ENCODE measurements around the gene IFRD2.
"Not testable (repeated sequence)": the region's sequence is repeated elsewhere in the genome, so short reads cannot be mapped to it uniquely, and the experiment has no call there.

Gene IFRD2

DNA sequence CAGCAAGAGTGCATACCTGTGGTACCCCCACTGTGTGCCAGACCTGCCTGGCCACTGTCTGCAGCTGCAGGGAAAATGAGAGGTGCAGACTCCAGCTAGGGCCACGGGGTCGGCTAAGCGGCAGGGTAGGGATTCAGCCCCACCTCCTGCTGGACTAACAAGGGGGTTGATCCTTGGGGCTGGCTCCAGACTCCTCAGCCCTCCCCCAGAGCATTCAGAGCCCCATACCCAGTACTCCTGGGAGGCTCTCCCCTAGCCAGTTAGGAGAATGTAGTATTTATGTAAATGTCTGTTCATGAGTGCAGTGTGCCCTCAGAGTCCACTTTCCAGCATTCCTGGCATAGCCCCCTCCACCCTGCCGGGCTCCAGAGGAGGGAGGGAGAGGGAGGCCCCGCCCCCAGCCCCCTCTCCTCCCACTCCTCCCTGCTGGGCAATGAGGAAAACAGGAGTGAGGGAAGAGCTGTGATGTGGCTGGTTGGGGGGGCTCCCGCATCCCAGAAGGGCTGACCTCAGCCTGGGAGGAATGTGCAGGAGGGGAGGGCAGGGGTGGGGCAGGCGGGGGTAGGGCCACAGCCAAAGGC lies 27.8 kb downstream of the IFRD2 start:
- no peak for DNase-seq

DNA sequence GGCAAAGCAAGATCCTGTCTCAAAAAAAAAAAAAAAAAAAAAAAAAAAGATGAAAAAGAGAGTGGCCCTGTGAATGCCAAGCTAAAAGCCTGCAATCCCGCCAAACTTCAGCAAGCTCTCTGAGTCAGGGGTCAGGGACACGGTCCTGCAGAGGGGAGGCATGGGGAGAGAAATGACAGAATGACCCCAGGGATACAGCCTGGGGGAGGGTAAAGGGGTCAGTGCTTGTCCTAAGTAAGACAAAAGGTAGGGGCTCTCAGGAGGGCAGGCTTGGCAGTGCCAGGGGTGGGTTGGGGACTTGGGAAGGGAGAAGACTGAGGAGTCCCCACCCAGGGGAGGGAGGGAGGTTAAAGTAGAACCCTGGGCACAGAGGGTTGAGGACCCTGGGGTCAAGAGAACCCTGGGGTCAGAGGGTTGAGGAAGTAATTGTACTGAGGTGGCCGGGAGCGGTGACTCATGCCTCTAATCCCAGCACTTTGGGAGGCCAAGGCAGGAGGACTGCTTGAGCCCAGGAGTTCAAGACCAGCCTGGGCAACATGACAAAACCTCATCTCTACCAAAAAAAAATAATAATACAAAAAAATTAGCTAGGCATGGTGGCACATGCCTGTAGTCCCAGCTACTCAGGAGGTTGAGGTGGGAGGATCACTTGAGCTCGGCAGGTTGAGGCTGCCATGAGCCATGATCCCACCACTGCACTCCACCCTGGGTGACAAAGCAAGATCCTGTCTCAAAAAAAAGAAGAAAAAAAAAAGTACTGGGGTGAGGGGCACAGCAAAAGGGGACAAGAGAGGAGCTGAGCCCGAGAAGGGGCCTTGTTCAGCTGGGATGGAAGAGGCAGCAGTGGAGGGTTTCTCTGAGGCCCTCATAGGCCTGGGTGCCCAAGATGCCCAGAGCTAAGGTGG lies 28.5 kb downstream of the IFRD2 start:
- DNase-seq = no peak

DNA sequence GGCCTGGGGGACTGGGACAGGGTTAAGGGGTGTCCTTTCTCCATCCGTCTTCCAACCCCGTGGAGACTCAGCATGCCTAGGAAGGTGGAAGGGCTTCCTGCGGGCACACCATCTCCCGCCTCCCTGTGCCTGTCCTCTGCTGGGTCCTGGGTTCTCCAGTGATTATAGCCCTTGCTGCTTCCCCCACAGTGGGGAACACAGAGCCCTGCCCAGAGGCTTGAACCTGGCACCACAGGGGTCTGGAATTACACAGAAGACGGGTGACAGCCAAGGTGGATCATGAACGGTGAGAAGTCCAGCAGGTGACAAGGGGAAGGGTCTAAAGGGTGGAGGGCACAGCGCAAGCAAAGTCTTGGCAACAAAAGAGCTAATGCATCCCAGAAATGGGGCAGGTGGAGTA lies 29.5 kb downstream of the IFRD2 start:
- no peak for DNase-seq

DNA sequence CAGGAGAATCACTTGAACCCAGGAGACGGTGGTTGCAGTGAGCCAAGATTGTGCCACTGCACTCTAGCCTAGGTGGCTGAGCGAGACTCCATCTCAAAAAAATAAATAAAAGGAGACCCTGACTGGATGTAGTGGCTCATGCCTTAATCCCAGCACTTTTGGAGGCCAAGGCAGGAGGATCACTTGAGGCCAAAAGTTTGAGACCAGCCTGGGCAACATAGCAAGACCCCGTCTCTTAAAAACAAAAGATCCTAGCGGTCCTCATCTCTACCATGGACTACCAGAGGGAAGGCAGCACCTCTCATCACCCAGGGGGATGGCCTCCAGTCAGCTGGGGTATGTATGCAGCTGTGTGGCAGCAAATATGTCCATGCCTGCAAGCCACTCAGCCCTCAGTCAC lies 30.0 kb downstream of the IFRD2 start:
- not testable (repeated sequence) for DNase-seq

DNA sequence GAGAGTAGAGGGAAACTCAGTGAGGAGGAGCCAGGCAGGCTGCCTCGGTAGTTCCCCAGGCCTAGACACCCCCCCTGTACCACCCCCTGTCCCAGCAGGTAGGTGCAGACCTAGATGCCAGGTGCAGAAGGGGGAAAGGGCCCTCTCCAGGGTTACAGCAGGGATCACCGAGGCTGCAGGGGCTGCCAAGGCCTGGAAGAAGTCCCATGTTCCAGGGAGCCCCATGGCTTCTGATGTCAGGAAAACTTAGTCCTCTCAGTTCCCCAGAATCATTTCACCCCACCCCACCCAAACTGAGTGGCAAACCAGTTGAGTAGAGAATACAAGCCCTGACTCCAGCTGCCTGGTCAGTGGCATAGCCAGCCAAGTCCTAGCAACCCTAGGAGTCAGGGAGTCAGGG lies 30.7 kb downstream of the IFRD2 start:
- DNase-seq = no peak

DNA sequence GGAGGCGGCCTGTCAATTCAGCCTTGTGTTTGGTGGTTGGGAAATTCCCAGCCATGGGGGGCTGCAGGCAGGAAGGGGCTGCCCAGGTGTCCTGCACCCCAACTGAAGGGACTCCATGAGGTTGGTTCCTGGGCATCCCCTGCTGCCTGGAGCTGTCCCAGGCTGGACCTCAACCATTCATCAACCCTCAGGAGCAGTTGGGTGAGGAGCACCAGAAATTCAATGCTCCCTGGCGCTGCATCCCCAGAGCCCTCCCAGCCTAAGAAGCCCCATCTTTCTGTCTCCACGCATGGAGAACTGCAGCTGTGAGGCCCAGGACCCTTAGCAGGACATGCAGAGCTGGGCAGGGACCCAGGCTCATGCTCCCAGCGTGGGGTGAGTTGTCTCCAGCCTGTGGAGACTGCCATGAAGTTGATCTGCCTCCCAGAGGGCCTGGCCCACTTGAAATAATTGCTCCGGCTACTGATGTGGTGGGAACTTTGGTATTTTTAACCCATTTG lies 31.2 kb downstream of the IFRD2 start:
- DNase-seq = no peak

DNA sequence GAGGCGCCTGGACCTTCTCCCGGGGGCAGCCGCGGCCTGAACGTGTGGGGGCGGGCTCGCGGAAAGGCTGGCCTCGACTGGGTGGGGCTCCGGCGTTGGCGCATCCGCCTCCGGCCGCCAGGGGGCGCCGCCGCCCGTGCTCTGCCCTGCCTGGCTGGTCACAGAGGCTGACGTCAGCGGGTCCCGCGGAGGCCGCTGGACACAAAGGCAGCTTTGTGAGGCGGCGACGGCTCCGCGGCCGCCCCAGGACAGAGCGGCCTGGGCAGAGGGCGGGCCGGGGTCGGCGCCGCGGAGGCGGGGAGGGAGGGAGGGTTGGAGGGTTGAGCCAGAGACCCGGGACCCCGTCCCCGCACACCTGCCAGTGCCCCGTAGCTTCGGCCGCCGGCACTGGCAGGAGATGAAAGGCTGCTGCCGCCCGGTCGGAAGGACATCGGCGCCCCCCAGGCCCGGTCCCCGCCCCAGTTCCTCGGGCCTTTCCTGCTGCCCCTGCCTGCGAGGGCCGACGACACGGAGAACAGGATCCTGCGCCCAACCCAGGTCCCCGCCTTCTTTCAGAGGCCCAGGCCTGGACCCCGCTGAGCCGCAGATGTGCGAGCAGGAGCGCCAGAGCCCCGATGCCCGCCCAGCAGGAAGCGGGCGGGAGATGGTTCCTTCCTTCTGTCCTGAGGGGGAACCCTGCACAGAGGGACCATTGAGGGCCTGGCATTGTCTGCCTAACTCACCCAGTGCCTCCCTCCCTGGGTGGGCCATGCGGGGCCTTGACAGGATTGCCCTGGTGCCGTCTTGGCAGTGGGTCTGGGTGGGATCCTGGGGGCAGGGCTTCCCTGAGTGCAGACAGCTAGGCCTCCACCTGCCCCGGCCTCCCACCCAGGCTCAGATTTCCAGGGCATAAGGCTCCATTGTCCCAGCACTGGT lies 31.9 kb downstream of the IFRD2 start:
- peak; percentile 87 for DNase-seq

DNA sequence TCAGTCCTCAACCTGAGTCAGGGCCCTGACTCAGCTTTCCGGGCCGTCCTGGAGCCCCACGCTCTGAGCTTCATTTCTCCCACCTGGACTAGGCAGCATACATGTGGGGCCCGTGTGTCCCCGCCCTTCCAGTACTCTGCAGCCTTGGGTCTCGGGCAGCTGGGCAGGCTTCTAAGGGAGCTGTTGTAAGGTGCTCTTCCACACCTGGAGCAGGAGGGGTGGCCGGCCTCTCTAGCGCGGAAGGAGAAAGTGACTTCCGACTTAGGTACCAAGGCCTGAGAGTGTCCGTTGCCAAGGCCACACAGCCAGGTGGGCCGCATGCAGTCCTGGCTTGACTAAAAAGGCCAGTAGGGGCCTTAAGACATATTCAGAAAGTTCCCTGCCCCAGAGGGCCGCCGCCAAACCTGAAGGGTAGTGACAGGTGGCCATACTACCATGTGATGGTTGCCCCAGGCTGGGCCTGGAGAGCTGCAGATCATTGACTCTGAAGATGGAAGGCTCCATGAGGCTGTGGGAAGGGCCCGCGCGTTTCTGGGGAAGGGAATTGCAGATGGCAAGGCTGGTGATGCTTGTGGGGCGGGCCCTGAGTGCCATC lies 32.7 kb downstream of the IFRD2 start:
- DNase-seq = no peak

DNA sequence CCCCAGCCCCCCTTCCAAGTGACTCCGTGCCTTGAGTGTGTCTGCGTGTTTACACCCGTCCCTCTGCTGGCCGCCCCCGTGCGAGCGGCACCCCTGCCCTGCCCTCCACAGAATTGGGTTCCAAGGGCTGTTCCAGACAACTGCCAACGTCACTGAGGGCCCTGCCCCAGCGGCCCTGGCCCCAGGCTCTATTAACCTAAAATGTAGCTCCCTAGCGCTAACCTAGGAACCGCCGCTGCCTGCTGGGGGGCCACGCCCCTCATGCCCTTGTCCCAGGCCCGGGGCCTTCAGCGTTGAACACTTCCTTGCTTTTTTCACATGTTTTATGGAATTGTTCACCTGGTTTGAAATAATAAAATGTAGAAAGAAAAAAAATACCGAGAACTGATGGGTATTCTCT lies 33.2 kb downstream of the IFRD2 start:
- DNase-seq = no peak

DNA sequence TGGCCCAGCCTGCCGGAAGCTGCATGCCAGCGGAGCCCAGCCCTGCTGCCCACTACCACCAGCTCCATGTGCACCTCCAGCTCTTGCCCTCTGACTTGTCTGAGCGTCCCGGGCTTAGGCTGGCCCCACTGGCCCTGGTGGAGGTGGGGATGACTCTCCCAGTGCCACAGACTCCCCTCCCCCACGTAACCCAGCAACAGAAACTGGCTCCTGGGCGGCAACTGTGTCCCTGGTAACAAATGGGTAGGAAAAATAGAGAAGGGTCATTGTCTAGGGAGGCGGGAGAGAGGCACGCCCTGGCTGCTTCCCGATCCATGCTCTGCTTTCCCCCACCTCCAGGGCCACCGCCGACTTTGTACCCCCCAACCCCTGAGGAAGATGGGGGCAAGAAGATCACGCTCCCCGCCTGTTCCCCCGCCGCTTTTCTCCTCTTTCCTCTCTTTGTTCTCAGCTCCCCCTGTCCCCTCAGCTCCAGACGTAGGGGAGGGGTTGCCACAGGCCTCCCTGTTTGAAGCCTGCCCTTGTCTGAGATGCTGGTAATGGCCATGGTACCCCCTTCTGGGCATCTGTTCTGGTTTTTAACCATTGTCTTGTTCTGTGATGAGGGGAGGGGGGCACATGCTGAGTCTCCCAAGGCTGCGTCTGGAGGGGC lies 34.1 kb downstream of the IFRD2 start:
- DNase-seq = no peak

DNA sequence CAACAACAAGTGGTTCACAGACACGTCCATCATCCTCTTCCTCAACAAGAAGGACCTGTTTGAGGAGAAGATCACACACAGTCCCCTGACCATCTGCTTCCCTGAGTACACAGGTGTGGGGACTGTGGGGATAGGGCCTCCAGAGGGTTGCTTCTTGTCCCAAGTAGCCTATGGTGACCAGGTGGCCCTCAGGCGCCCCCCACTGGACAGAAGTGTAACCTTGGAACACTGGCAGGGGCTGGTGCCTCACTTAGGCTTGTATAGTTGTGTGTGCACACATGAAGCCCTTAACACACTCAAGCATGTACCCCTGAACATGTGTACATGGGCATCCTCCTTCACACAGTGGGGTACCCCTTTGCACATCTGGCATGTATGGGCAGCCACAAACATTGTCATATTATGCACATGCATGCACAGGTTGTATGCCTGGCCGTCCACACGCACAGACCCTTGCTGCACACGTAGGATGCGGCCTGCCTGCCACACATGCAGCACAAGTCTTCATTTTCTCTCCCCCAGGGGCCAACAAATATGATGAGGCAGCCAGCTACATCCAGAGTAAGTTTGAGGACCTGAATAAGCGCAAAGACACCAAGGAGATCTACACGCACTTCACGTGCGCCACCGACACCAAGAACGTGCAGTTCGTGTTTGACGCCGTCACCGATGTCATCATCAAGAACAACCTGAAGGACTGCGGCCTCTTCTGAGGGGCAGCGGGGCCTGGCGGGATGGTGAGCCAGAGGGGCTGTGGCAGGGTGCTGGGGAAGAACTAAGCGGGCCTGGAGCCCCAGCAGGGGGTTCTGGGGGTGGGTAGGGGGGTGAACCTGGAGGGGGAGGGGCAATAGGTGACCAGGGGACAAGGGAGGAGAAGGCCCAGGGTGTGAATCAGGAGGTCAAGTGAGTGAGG lies 35.0 kb downstream of the IFRD2 start:
- peak; percentile 42 for DNase-seq

DNA sequence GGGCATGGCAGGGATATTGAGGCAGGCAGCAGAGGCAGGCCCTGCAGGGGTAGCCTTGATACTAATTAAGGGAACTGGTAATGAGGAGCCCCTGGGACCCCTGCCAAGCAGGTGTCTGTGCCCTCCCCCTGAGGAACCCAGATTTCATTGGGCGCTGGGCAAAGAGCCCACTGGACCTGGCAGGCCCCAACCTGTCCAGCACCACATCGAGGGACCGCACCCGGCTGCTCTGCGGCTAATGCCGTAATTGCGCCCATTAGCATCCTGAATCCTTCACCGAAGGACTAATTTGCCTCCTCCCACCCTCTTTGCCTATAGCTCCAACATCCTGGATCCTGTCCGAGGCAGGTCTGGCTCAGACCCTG lies 37.0 kb downstream of the IFRD2 start:
- no peak for DNase-seq

DNA sequence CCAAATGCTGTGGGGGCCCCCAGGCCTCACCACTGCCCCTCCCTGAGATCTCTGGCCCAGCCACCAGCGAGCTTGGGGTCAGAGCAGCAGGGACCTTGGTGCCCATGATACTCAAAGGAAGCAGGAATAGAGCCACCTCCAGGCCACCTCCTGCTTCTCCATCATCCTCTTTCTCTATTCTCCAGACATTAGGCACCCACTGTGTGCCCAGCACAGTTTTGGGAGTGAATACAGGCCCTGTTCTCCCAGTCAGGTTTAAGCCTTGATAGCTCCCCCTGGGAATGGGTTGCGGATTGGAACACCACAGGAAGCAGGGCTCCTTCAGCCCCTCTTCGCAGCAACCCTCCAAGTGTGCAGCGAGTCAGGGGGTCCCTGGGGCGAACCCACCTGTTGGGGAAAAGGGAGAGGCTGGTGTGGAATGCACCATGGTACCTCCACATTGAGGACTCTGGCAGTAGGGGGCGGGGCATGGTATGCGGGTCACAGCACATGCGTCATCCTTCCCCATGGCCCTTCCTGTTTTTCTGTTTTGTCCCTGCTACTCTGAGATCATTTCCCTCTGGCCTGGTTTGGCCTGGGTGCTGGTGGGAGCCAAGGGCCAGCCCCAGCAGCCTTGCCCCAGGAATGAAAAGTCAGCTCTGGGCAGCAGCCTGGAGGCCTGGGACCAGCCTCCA lies 37.5 kb downstream of the IFRD2 start:
- DNase-seq = no peak

DNA sequence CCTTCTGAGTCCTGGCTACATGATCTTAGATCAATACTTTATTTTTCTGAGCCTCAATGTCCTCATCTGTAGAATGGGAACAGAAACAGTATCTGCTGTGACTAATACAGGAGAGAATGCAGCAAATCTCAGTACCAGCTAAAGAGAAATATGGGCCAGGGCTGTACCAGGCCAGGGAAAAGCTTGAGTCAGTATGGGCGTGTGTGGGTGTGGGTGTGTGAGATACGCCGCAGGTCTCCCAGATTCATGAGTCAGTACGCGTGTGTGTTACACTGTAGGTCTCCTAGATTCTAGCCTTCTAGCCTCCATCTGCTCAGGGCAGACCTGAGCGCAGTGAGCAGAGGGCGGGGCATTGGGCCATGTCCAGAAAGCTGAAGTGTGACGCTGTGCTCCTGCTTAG lies 41.0 kb downstream of the IFRD2 start:
- no peak for DNase-seq

DNA sequence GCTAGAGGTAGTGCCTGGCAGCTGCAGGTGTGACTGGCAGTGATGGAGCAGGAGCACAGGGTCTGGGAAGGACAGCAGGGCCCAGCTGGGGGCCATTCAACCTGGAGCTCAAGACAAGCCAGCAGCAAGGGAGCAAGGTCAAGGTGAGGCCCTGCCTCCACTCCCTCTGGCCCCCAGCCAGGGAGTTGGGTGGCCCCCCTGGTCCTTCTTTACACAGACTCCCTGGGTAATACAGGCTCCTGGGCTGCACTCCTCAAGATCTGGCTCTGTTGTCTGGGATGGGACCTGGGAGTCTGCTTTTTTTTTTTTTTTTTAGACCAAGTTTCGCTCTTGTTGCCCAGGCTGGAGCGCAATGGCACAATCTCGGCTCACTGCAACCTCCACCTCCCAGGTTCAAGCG lies 41.7 kb downstream of the IFRD2 start:
- no peak for DNase-seq

DNA sequence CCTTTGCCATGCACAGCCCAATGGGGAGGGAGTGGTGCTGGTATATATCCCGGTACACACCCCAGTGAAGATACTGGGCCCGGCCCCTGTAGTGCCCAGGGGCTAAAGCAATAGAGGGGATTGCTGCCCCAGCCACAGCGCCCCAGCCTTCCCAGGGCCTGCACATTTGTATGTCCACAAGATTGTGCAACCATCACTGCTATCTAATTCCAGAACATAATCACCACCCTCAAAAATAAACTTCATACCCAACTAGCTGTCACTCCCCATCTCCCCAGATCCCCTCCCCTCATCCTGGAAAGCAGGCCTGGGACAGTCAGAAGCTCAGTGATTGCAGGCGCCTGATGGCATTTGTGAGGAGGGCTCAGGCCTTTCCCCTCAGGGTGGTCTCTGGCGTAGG lies 42.8 kb downstream of the IFRD2 start:
- no peak for DNase-seq

DNA sequence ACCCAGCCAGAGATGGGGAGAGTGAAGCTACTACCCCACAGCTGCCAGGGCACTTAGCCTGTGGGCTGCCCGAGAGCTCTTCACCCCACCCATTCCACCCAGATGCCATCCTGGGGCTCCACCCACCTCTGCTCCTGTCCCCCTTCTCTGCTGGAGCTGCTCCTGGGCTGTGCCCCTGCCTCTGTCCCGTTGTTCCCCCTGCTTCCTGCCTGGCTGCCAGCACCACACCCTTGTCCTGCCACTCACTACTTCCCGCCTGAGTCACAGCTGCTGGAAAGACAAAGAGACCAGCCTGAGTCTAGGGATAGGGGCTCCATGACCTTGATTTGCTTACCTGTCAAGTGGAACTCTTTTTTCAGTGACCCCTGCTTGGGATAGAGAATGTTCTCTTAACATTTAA lies 43.8 kb downstream of the IFRD2 start:
- no peak for DNase-seq

DNA sequence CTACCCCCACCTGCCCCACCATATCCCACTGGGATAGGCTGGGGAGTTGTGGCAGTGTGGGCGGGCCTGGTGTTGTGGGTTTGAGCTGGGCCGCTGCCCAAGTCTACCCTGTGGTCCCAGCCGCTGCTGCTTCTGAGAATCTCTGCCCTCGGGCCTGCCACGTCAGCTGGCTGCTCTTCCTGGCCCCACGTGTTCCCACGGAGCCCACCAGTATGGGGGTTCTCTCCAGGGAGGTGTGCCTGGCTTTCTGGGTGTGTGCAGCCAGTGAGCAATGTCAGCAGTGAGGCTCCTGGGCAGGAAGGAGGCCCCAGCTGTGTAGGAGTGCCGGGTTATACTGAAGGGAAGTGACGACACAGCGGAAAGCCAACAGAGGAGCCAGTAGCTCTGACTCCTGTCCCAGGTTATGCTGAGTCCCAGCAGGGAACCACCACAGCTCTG lies 45.7 kb downstream of the IFRD2 start:
- peak; percentile 86 for DNase-seq

DNA sequence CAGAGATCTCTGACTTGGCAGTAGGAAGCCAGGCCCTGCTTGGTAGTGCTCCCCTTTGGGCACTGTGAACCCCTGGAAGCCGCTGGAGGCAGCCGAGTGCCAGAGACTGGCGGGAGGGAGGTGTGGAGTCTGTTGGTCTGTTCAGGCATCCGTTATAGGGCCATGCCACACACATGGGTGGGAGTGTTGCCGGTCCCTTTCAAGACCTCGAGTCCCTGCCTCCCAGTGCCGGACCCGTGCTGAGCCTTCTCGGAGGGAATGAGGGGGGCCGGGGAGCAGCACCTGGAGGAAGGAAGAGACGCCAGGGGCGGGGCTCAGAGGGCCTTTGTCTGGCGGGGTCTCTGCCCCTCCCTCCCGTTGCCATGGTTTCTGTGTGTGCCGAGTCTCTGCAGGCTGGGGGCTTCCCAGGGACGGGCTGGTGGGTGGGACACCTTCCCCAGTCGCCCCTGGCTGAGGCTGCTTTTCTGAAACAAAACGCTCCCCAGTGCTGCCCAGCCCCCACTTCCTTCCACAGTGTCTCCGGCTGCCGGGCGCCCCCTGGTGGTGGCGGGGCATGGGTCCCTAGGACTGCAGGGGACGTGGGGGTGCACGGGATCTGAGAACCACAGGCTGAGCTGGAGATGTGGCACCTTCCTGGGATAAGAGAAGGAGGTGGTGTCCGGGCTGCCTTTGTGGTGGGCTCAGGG lies 46.3 kb downstream of the IFRD2 start:
- DNase-seq = peak; percentile 93

DNA sequence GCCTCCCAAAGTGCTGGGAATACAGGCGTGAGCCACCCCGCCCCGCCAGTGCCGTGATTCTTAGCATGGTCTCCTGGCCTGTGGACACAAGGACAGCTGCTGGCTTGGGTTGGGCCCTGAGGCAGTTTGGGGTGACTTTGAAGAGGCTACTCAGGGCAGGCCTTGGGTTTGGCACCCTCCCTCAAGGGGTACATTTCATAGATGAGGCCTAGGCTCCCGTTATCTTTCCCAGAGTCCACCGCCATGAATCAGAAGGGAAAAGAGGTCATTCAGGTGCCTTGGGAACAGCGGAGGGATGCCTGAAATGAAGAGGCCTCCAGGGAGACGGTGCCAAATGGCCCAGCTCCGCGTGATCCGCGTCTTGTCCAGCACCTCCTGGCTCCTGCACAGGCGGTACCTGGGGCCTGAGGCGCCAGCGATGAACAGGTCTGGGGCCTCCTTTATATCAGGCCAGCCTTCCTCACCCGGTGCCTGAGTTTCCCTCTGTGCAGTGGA lies 46.9 kb downstream of the IFRD2 start:
- DNase-seq = no peak

All from CD4-positive, alpha-beta T cell treated with Interleukin-10 for 1 hour (primary cell).